Measurements from ENCODE around the gene ARID1B. TPM values are rescaled to one million over a fixed set of nuclear protein-coding genes. Genes with fewer than 3 reads are reported as not detected.

The ARID1B gene
- total and polyA plus RNA-seq, 12 donors, result 11.2 to 63.2 (median 52.2) TPM

DNA sequence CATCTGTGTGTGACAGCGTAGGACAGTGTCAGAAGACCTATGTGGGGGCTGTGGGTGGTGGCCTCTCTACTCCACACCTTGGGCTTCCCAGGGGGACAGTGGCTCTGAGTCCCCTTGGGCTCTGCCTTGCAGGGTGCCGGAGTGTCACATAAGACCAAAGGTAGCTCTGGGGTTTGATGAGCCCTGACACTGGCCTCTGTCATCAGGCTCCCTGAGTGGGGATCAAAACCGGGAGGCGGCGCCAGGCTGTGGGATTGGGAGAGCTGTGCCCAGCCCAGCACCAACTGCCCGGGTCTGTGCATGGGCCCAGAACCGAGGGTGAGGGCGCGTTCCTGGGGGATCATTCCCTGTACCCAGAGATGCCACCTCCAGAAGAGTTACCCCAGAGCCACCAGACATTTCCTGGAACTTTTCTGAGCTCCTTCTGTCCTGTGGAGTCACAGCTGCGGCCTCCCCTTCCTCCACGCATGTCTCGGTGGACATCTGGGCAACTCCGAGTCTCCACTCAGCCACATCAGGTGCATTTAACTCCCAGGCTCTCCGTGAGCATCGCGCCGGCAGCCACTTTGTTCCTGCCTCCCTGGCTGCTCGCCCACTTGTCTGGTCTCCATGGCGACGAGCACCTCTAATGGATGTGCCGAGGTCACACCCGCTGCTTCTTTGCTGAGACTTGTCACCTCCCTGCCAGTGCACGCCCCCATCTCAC lies 451.4 kb downstream of the ARID1B start:
- WGBS, 2 donors, result 85 to 89% methylated on average over 23 of the region's 23 CpGs
- TF ChIP-seq, protein P1, sequence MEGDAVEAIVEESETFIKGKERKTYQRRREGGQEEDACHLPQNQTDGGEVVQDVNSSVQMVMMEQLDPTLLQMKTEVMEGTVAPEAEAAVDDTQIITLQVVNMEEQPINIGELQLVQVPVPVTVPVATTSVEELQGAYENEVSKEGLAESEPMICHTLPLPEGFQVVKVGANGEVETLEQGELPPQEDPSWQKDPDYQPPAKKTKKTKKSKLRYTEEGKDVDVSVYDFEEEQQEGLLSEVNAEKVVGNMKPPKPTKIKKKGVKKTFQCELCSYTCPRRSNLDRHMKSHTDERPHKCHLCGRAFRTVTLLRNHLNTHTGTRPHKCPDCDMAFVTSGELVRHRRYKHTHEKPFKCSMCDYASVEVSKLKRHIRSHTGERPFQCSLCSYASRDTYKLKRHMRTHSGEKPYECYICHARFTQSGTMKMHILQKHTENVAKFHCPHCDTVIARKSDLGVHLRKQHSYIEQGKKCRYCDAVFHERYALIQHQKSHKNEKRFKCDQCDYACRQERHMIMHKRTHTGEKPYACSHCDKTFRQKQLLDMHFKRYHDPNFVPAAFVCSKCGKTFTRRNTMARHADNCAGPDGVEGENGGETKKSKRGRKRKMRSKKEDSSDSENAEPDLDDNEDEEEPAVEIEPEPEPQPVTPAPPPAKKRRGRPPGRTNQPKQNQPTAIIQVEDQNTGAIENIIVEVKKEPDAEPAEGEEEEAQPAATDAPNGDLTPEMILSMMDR (IDR thresholded peaks at IDR 0.05), result no peak
- no peaks in the 10 kb centered on the region for H3K27me3 ChIP-seq
- no peak overlapping the region for H3K27ac ChIP-seq
- no peak for ATAC-seq
- DNase-seq, result no peak
- intact Hi-C loops (cut with DNase I), result loop anchor here in 5 of 10 donors (5.0 to 10.0 kb wide), 2 partner anchors 44 to 46 kb away; no protein-coding TSS in a partner anchor
- H3K36me3 ChIP-seq, result no peaks in the 10 kb centered on the region
- H3K4me3 ChIP-seq, result no peak overlapping the region
- H3K4me1 ChIP-seq, result peaks cover 0 to 37% (median 13%) of the 10 kb centered on the region in 9 donors
- H3K9me3 ChIP-seq, result no peaks in the 10 kb centered on the region

DNA sequence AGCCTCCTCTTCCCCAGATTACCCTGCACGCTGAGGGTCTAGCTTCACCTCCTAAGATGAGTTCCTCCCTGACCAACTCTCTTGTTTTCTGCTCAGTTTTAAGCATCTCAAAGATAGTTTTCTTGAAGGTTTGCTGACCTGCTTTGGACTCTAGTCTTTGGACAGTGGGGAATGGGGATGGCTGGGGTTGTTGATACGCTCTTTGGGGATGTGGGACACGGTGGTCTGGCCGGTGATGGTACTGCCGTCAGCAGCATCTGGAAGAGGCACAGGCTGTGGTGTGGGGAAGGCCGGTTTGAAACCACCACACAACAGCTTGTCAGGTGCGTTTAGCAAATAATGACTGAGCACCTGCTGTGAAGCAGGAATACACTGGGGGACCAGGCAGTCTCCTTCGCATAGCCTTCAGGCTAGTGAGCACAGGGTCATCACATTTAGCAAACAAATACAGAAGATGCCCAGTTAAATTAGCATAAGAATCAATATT lies 452.0 kb downstream of the ARID1B start:
- H3K4me1 ChIP-seq, result peaks cover 0 to 37% (median 13%) of the 10 kb centered on the region in 9 donors
- 90 to 93% methylated on average over 8 of the region's 8 CpGs for WGBS, 2 donors
- H3K4me3 ChIP-seq, result no peak overlapping the region
- H3K27me3 ChIP-seq, result no peaks in the 10 kb centered on the region
- TF ChIP-seq, protein P1 (IDR thresholded peaks at IDR 0.05), result no peak
- DNase-seq (no peak), ATAC-seq (no peak)
- H3K27ac ChIP-seq, result no peak overlapping the region
- intact Hi-C loops (cut with DNase I), result loop anchor here in 5 of 10 donors (5.0 to 10.0 kb wide), 2 partner anchors 43 to 46 kb away; no protein-coding TSS in a partner anchor
- H3K9me3 ChIP-seq, result no peaks in the 10 kb centered on the region
- no peaks in the 10 kb centered on the region for H3K36me3 ChIP-seq

DNA sequence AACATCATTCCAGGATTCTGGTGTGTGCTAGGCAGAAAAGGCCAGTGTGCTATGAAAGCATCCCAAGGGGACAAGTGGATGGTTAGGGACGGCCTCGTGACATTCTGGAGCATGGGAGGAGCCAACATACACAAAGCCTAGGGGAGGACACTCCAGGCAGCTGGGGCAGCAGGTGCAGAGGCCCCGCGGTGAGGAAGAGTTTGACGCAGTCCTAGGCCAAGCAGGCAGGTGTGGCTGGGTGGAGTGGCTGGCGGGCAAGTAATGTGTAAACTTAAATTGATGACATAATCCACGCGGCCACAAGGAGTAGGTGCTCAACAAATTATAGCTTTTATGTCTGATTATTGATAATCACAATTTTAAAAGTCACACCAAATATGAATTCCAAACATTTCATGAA lies 452.5 kb downstream of the ARID1B start:
- Histone ChIP-seq H3K9me3 (no peaks in the 10 kb centered on the region), H3K4me1 (peaks cover 0 to 39% (median 13%) of the 10 kb centered on the region in 9 donors), H3K4me3 (no peak overlapping the region), H3K36me3 (no peaks in the 10 kb centered on the region), H3K27me3 (peaks cover 0 to 5% (median 0%) of the 10 kb centered on the region in 7 donors), H3K27ac (no peak overlapping the region)
- no peak for DNase-seq
- intact Hi-C loops (cut with DNase I), result loop anchor here in 6 of 10 donors (5.0 to 10.0 kb wide), 2 partner anchors 43 to 45 kb away; no protein-coding TSS in a partner anchor
- ATAC-seq, result no peak
- WGBS, 2 donors, result 84 to 91% methylated on average over 8 of the region's 8 CpGs
- TF ChIP-seq, protein P1 (IDR thresholded peaks at IDR 0.05), result no peak

DNA sequence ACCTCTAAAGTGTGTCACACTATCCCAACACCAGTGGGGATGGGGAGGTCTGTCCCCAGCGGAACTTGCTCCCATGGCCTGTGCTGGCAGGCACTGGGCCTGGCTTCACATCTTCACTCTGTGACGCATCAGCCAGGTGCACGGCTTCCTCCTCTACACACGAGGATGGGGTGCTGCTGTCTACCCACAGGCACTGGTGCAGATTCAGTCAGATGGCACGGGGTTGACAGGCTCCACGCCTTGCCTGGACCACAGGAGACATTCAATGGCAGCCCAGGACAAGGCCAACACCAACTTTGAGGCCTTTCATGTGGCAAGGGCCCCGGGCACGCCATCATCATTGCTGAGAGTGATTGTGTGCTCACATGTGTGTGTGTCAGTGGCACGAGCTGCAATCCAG lies 453.7 kb downstream of the ARID1B start:
- no peak overlapping the region for H3K27ac ChIP-seq
- H3K9me3 ChIP-seq, result no peaks in the 10 kb centered on the region
- DNase-seq (no peak), ATAC-seq (no peak)
- peaks cover 0 to 39% (median 15%) of the 10 kb centered on the region in 9 donors for H3K4me1 ChIP-seq
- TF ChIP-seq, protein P1 (IDR thresholded peaks at IDR 0.05), result no peak
- H3K36me3 ChIP-seq, result no peaks in the 10 kb centered on the region
- H3K4me3 ChIP-seq, result no peak overlapping the region
- intact Hi-C loops (cut with DNase I), result loop anchor here in 1 of 10 donors (5.0 kb wide), 1 partner anchor 41 kb away; no protein-coding TSS in a partner anchor
- 96 to 98% methylated on average over 9 of the region's 9 CpGs for WGBS, 2 donors
- peaks cover 0 to 17% (median 0%) of the 10 kb centered on the region in 7 donors for H3K27me3 ChIP-seq

All from heart right ventricle (tissue), 16 donors.